Liver (tissue), 3 donors: Measurements from ENCODE around the gene SPECC1.

Experiments used
- EGR1 ChIP-seq, 2 donors: IDR thresholded peaks; 2 replicates each; pipeline ENCODE4 v1.6.1; 2016 to 2018; ENCODE audit warnings: antibody characterized with exemption in 2 of 2, low read depth in 2 of 2
- GABPA ChIP-seq, 2 donors: IDR thresholded peaks in 1 of 2; conservative IDR thresholded peaks in 1 of 2; 2 replicates each; pipeline ENCODE4 v1.6.1; 2016; ENCODE audit warnings: antibody characterized with exemption in 2 of 2, mild to moderate bottlenecking in 1 of 2, moderate library complexity in 1 of 2
- HNF4G ChIP-seq: IDR thresholded peaks from 2 replicates; pipeline ENCODE4 v1.6.1; 2016; ENCODE audit warnings: antibody characterized with exemption
- RAD21 ChIP-seq, 2 donors: IDR thresholded peaks; 2 replicates each; pipeline ENCODE4 v1.6.1; 2016; ENCODE audit warnings: antibody characterized with exemption in 2 of 2, mild to moderate bottlenecking in 2 of 2
- TF ChIP-seq, protein P1 (sequence below): fragments of 150-350 bp; IDR thresholded peaks from 2 replicates; pipeline ENCODE4 v1.5.1; 2017; ENCODE audit warnings: improper control_type of control experiment, low read depth, low read length; ENCODE audit not compliant: missing input control
- TF ChIP-seq, protein P2 (sequence below): IDR thresholded peaks from 2 replicates; pipeline ENCODE4 v1.6.1; 2016; ENCODE audit warnings: antibody characterized with exemption
- TF ChIP-seq, protein P3 (sequence below): IDR thresholded peaks from 2 replicates; pipeline ENCODE4 v1.6.1; 2016; ENCODE audit warnings: antibody characterized with exemption
- TF ChIP-seq, protein P4 (sequence below): IDR thresholded peaks from 2 replicates; pipeline ENCODE4 v1.6.1; 2016; ENCODE audit warnings: antibody characterized with exemption, mild to moderate bottlenecking
- donor health status: healthy.
- donor health status: healthy.

DNA sequence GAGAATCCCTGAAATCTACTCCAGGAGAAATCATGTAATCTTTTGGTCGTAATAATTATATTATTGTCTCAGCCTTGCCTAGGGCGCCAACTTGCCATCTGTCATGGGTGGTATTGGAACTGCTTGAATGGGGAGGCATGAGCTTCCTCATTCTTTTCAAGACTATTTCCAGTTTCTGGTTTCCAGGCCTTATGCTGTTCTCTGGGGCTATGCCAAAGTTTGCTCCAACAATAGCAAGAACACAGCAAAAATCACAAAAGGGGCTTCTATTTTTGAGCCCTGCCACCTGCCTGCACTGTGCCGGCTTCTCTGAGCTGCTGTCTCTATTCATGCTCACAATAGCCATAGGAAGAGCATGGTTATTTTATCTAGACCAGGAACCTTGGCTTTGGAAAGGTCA is 111.7 kb downstream of the SPECC1 start:
- TF ChIP-seq, protein P1, sequence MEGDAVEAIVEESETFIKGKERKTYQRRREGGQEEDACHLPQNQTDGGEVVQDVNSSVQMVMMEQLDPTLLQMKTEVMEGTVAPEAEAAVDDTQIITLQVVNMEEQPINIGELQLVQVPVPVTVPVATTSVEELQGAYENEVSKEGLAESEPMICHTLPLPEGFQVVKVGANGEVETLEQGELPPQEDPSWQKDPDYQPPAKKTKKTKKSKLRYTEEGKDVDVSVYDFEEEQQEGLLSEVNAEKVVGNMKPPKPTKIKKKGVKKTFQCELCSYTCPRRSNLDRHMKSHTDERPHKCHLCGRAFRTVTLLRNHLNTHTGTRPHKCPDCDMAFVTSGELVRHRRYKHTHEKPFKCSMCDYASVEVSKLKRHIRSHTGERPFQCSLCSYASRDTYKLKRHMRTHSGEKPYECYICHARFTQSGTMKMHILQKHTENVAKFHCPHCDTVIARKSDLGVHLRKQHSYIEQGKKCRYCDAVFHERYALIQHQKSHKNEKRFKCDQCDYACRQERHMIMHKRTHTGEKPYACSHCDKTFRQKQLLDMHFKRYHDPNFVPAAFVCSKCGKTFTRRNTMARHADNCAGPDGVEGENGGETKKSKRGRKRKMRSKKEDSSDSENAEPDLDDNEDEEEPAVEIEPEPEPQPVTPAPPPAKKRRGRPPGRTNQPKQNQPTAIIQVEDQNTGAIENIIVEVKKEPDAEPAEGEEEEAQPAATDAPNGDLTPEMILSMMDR: no peak
- TF ChIP-seq RAD21 (IDR thresholded peaks at IDR 0.05): no peak
- no peak for TF ChIP-seq HNF4G
- TF ChIP-seq EGR1 (IDR thresholded peaks at IDR 0.05; ENCODE audit: low read depth in 2 of 2): no peak
- TF ChIP-seq GABPA (IDR thresholded peaks at IDR 0.05 in 1 of 2, conservative IDR thresholded peaks at IDR 0.05 in 1 of 2): no peak
- TF ChIP-seq, protein P2, sequence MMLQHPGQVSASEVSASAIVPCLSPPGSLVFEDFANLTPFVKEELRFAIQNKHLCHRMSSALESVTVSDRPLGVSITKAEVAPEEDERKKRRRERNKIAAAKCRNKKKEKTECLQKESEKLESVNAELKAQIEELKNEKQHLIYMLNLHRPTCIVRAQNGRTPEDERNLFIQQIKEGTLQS: no peak
- TF ChIP-seq, protein P3, sequence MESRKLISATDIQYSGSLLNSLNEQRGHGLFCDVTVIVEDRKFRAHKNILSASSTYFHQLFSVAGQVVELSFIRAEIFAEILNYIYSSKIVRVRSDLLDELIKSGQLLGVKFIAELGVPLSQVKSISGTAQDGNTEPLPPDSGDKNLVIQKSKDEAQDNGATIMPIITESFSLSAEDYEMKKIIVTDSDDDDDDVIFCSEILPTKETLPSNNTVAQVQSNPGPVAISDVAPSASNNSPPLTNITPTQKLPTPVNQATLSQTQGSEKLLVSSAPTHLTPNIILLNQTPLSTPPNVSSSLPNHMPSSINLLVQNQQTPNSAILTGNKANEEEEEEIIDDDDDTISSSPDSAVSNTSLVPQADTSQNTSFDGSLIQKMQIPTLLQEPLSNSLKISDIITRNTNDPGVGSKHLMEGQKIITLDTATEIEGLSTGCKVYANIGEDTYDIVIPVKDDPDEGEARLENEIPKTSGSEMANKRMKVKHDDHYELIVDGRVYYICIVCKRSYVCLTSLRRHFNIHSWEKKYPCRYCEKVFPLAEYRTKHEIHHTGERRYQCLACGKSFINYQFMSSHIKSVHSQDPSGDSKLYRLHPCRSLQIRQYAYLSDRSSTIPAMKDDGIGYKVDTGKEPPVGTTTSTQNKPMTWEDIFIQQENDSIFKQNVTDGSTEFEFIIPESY: no peak
- TF ChIP-seq, protein P4, sequence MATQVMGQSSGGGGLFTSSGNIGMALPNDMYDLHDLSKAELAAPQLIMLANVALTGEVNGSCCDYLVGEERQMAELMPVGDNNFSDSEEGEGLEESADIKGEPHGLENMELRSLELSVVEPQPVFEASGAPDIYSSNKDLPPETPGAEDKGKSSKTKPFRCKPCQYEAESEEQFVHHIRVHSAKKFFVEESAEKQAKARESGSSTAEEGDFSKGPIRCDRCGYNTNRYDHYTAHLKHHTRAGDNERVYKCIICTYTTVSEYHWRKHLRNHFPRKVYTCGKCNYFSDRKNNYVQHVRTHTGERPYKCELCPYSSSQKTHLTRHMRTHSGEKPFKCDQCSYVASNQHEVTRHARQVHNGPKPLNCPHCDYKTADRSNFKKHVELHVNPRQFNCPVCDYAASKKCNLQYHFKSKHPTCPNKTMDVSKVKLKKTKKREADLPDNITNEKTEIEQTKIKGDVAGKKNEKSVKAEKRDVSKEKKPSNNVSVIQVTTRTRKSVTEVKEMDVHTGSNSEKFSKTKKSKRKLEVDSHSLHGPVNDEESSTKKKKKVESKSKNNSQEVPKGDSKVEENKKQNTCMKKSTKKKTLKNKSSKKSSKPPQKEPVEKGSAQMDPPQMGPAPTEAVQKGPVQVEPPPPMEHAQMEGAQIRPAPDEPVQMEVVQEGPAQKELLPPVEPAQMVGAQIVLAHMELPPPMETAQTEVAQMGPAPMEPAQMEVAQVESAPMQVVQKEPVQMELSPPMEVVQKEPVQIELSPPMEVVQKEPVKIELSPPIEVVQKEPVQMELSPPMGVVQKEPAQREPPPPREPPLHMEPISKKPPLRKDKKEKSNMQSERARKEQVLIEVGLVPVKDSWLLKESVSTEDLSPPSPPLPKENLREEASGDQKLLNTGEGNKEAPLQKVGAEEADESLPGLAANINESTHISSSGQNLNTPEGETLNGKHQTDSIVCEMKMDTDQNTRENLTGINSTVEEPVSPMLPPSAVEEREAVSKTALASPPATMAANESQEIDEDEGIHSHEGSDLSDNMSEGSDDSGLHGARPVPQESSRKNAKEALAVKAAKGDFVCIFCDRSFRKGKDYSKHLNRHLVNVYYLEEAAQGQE: no peak
